ENCODE data around the gene ENTPD1. TPM values are rescaled to one million over a fixed set of nuclear protein-coding genes. Genes with fewer than 3 reads are reported as not detected.

Gene ENTPD1
- polyA plus RNA-seq, 3 donors = 62.2 to 71.1 (median 70.4) TPM

- TF ChIP-seq CTCF (IDR thresholded peaks at IDR 0.05) = no peak
Observed at GRCh38 chr10:95706990-95707389, 49.0 kb upstream of the ENTPD1 start.

GRCh38 chr10:95711492-95711891, 44.5 kb upstream of the ENTPD1 start:
- peaks cover 11 to 18% of the 10 kb centered on the region in 2 donors for H3K36me3 Mint-ChIP-seq
- peaks cover 0 to 1% (median 0%) of the 10 kb centered on the region in 3 donors for H3K27me3 Mint-ChIP-seq (ENCODE audit: low read depth in 3 of 3)

More at GRCh38 chr10:95706990-95707389, 49.0 kb upstream of the ENTPD1 start:
- Histone ChIP-seq H3K79me2 (ENCODE audit: insufficient read depth, low read length) (no peaks in the 10 kb centered on the region), H3K9ac (ENCODE audit: insufficient read depth, low read length, poor library complexity, severe bottlenecking) (no peak overlapping the region), H3K27me3 (ENCODE audit: control insufficient read depth in 2 of 2, insufficient read depth in 2 of 2, low read length in 2 of 2) (no peaks in the 10 kb centered on the region), H3K36me3 (replicated peaks in 1 of 2; ENCODE audit: control insufficient read depth in 1 of 2, insufficient read depth in 2 of 2, low read length in 2 of 2) (peaks cover 0 to 2% of the 10 kb centered on the region in 2 donors), H3K4me3 (replicated peaks in 1 of 3; ENCODE audit: low read depth in 2 of 3, low read length in 3 of 3) (no peak overlapping the region), H3K9me3 (replicated peaks in 1 of 2; ENCODE audit: control insufficient read depth in 1 of 2, insufficient read depth in 1 of 2, low read length in 2 of 2) (peaks cover 0 to 7% of the 10 kb centered on the region in 2 donors), H4K20me1 (ENCODE audit: insufficient read depth, low read length) (no peaks in the 10 kb centered on the region), H2AFZ (ENCODE audit: insufficient read depth, low read depth, low read length, poor library complexity, severe bottlenecking) (no peak overlapping the region), H3K4me1 (ENCODE audit: control insufficient read depth in 1 of 2, insufficient read depth in 2 of 2, low read length in 2 of 2) (no peaks in the 10 kb centered on the region), H3K4me2 (replicated peaks; ENCODE audit: extremely low read depth, low read length, poor library complexity, severe bottlenecking) (no peak overlapping the region), H3K27ac (ENCODE audit: low read depth in 1 of 2, low read length in 2 of 2) (no peak overlapping the region)
- WGBS (ENCODE audit: insufficient coverage) = 96% methylated on average over 7 of the region's 7 CpGs
- intact Hi-C loops (cut with micrococcal nuclease) = no loop called here
- Mint-ChIP-seq H3K27me3 (ENCODE audit: low read depth in 3 of 3) (peaks cover 0 to 1% (median 0%) of the 10 kb centered on the region in 3 donors), H3K9me3 (peaks cover 1 to 20% (median 6%) of the 10 kb centered on the region in 7 donors), H3K4me3 (no peak overlapping the region), H3K27ac (peak overlapping the region in 1 of 7 donors; percentile 42), H3K36me3 (peaks cover 14 to 18% of the 10 kb centered on the region in 2 donors), H3K4me1 (peaks cover 9% of the 10 kb centered on the region)
- no peak for DNase-seq

More at GRCh38 chr10:95711492-95711891, 44.5 kb upstream of the ENTPD1 start:
- DNase-seq = no peak
- H3K4me3 Mint-ChIP-seq = no peak overlapping the region
- Histone ChIP-seq H3K27ac (ENCODE audit: low read depth in 1 of 2, low read length in 2 of 2) (no peak overlapping the region), H3K9ac (ENCODE audit: insufficient read depth, low read length, poor library complexity, severe bottlenecking) (no peak overlapping the region), H3K4me1 (ENCODE audit: control insufficient read depth in 1 of 2, insufficient read depth in 2 of 2, low read length in 2 of 2) (peaks cover 3 to 4% of the 10 kb centered on the region in 2 donors), H3K9me3 (replicated peaks in 1 of 2; ENCODE audit: control insufficient read depth in 1 of 2, insufficient read depth in 1 of 2, low read length in 2 of 2) (peaks cover 0 to 3% of the 10 kb centered on the region in 2 donors), H3K36me3 (replicated peaks in 1 of 2; ENCODE audit: control insufficient read depth in 1 of 2, insufficient read depth in 2 of 2, low read length in 2 of 2) (peaks cover 0 to 9% of the 10 kb centered on the region in 2 donors), H3K4me3 (replicated peaks in 1 of 3; ENCODE audit: low read depth in 2 of 3, low read length in 3 of 3) (no peak overlapping the region), H3K4me2 (replicated peaks; ENCODE audit: extremely low read depth, low read length, poor library complexity, severe bottlenecking) (no peak overlapping the region), H2AFZ (ENCODE audit: insufficient read depth, low read depth, low read length, poor library complexity, severe bottlenecking) (no peak overlapping the region), H3K79me2 (ENCODE audit: insufficient read depth, low read length) (no peaks in the 10 kb centered on the region), H3K27me3 (ENCODE audit: control insufficient read depth in 2 of 2, insufficient read depth in 2 of 2, low read length in 2 of 2) (no peaks in the 10 kb centered on the region), H4K20me1 (ENCODE audit: insufficient read depth, low read length) (no peaks in the 10 kb centered on the region)
- H3K9me3 Mint-ChIP-seq = peaks cover 0 to 6% (median 2%) of the 10 kb centered on the region in 7 donors
- intact Hi-C loops (cut with micrococcal nuclease) = no loop called here
- H3K4me1 Mint-ChIP-seq = peaks cover 20% of the 10 kb centered on the region
- peak overlapping the region in 1 of 7 donors; percentile 2 for H3K27ac Mint-ChIP-seq
- TF ChIP-seq CTCF (IDR thresholded peaks at IDR 0.05) = no peak
- 100% methylated on average over 1 of the region's 4 CpGs for WGBS (ENCODE audit: insufficient coverage)

Data from CD14-positive monocyte (primary cell).